Type B pancreatic cell (in vitro differentiated cells): ENCODE results near the gene CSNK2A1. TPM values are rescaled to one million over a fixed set of nuclear protein-coding genes. Genes with fewer than 3 reads are reported as not detected.

ENCODE experiments used
- DNase-seq: peaks from one replicate; pipeline ENCODE4 v3.0.0; 2021; ENCODE audit warnings: mixed read lengths; ENCODE audit not compliant: unreplicated experiment; ENCODE audit errors: extremely low spot score
- H3K27ac Mint-ChIP-seq: 2 replicates; pipeline ENCODE4 v1.8.0; 2021; ENCODE audit warnings: mild to moderate bottlenecking, mixed read lengths
- H3K27me3 Mint-ChIP-seq: 2 replicates; pipeline ENCODE4 v1.8.0; 2021; ENCODE audit warnings: mixed read lengths
- H3K36me3 Mint-ChIP-seq: 2 replicates; pipeline ENCODE4 v1.8.0; 2021; ENCODE audit warnings: mixed read lengths
- H3K4me1 Mint-ChIP-seq: one replicate; pipeline ENCODE4 v1.8.0; 2021; ENCODE audit warnings: mixed read lengths; ENCODE audit not compliant: unreplicated experiment
- H3K4me3 Mint-ChIP-seq: 2 replicates; pipeline ENCODE4 v1.8.0; 2021; ENCODE audit warnings: mild to moderate bottlenecking, mixed read lengths
- H3K9me3 Mint-ChIP-seq: 2 replicates; pipeline ENCODE4 v1.8.0; 2021; ENCODE audit warnings: mixed read lengths
- total RNA-seq: library from RNA; stranded (reverse); gene quantifications from 2 replicates; pipeline ENCODE4 v1.2.1, GENCODE V29; 2021; ENCODE audit warnings: low replicate concordance
- TF ChIP-seq, protein P1 (sequence below): fragments of 200-600 bp; sonication (generic); conservative IDR thresholded peaks from 2 replicates; pipeline ENCODE4 v1.5.0; 2021; ENCODE audit warnings: antibody characterized with exemption, mild to moderate bottlenecking

Gene CSNK2A1
- total RNA-seq, 1 donor from 2014 or later, result 151 TPM

DNA sequence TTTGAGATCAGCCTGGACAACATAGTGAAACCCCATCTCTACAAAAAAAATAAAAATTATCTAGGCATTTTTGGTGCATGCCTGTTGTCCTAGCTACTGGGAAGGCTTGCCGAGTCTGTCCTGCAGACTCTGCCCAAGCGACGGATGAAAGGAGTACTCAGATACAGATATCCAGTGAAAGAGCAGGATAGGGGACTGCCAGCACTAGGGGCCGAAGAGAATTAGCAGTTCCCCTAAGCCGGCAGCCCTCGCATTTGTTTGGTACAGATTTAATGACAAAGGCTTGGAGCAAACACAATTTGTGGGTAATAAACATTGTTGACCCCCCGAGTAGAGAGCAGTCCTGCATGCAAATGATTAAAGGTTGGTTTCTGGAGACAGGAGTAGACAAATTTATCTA, 75.8 kb downstream of the CSNK2A1 start:
- TF ChIP-seq, protein P1, sequence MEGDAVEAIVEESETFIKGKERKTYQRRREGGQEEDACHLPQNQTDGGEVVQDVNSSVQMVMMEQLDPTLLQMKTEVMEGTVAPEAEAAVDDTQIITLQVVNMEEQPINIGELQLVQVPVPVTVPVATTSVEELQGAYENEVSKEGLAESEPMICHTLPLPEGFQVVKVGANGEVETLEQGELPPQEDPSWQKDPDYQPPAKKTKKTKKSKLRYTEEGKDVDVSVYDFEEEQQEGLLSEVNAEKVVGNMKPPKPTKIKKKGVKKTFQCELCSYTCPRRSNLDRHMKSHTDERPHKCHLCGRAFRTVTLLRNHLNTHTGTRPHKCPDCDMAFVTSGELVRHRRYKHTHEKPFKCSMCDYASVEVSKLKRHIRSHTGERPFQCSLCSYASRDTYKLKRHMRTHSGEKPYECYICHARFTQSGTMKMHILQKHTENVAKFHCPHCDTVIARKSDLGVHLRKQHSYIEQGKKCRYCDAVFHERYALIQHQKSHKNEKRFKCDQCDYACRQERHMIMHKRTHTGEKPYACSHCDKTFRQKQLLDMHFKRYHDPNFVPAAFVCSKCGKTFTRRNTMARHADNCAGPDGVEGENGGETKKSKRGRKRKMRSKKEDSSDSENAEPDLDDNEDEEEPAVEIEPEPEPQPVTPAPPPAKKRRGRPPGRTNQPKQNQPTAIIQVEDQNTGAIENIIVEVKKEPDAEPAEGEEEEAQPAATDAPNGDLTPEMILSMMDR, result no peak
- H3K9me3 Mint-ChIP-seq, result peaks cover 33% of the 10 kb centered on the region
- peaks cover 3% of the 10 kb centered on the region for H3K36me3 Mint-ChIP-seq
- no peak overlapping the region for H3K27ac Mint-ChIP-seq
- peaks cover 5% of the 10 kb centered on the region for H3K4me1 Mint-ChIP-seq
- no peak overlapping the region for H3K4me3 Mint-ChIP-seq
- H3K27me3 Mint-ChIP-seq, result peaks cover 6% of the 10 kb centered on the region
- DNase-seq, result no peak

DNA sequence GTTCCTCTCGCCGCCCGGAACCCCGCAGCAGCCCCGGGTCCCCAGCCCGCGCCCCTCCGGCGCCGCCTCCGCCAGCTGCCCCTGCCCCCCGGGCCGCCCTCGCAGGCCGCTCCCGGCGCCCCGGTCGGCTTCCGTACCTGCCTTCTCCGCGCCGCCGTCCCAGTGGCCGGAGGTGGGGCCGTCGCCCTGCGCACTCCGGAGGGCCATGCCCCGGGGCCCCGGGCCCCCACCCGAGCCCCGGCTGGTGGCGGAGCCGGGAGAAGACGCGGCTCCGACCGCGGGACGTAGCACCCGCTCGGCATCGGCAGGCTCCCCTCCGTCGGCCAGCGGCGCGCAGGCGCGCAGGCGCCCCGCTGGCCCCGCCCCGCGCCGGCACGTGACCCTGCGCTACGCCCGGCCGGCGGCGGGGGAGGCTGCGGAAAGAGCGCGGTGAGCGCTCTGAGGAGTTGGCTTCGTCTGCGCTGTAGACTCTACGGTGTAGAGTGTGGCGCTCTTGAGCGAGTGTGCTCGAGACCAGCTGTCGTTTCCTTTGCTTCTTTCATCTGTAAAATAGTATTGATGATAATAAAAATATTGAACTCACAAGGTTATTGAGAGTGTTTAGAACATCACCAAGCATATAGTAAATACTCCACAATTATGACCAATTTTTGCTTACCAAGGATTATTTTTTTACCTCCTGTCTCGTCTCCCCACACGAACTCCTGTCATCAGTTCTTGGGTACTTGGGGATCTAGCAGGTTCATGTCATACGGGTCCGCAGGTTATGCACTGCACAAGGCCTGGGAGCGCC, 81.2 kb downstream of the CSNK2A1 start, which contains the start of gene TBC1D20:
Gene TBC1D20, minus strand, starts transcription at position 335 of the 793 bp plus-strand sequence. Its CDS starts 128 bp downstream, at position 207.
- Mint-ChIP-seq H3K4me3 (peak within 1 kb of the TSS; percentile 98), H3K36me3 (no peaks in the 10 kb centered on the region), H3K4me1 (peaks cover 31% of the 10 kb centered on the region), H3K27me3 (peaks cover 6% of the 10 kb centered on the region), H3K9me3 (peaks cover 2% of the 10 kb centered on the region), H3K27ac (peak within 1 kb of the TSS; percentile 93)
- peak; percentile 89 for DNase-seq
- TF ChIP-seq, protein P1, result peak; percentile 13

DNA sequence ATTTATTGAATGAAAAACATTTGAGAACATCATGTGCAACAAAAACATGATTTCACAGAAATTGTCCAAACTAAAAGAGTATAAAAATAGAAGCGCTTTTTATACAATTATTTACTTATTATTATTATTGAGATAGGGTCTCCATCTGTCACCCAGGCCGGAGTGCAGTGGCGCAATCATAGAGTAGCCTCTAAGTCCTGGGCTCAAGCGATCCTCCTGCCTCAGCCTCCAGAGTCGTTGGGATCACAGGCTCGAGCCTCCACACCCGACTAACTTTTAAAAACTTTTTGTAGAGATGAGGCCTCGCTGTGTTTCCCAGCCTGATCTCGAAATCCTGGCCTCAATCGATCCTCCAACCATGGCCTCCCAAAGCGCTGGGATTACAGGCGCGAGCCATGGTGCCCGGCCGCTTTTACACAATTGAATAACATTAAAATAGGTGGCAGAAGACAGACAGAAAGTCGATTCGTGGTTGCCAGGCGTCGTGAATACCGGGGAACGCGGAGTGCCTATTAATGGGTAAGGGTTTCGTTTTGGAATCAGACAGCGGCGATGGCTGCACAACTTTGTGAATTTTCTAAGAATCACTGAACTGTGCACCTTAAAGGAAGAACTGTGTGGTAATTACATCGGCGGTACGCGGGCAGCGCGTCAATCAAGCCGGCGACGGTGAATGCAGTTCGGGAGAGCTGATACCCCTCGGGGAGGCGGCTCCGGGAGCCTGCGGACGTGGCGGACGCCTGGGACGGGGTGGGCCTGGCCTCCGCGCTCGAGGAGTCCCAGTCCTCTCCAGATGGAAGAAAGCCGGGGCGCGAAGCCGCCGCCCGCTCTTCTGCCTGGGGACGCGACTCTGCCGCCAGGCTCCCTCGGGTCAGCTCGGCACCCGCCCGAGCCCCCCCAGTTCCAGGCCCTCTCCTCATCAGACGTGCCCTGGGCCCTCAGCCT, 82.1 kb downstream of the CSNK2A1 start:
- Mint-ChIP-seq H3K36me3 (no peaks in the 10 kb centered on the region), H3K9me3 (no peaks in the 10 kb centered on the region), H3K27me3 (peaks cover 6% of the 10 kb centered on the region), H3K27ac (peak overlapping the region; percentile 93), H3K4me3 (peak overlapping the region; percentile 98), H3K4me1 (peaks cover 33% of the 10 kb centered on the region)
- TF ChIP-seq, protein P1, result no peak
- peak; percentile 76 for DNase-seq

DNA sequence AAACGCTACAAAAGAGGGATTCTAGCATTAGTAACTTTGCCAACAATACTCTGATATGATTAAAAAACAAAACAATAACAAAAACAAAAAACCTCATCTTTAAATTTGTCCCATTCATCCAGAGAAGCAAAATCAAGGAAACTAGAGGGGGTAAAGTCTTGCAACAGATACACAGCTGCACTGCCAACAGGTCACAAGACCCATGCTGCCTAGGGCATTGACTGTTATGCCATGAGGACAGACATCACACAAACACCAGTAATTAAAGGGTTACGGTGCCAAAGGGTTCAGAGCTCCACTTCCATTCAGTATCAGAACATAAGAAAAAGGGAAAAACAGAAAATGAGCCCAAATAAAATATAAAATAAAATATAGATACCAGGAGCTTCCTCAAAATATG, 82.9 kb downstream of the CSNK2A1 start:
- H3K27ac Mint-ChIP-seq, result peak overlapping the region; percentile 35
- peaks cover 6% of the 10 kb centered on the region for H3K27me3 Mint-ChIP-seq
- no peaks in the 10 kb centered on the region for H3K9me3 Mint-ChIP-seq
- H3K4me3 Mint-ChIP-seq, result peak overlapping the region; percentile 70
- no peaks in the 10 kb centered on the region for H3K36me3 Mint-ChIP-seq
- TF ChIP-seq, protein P1, result no peak
- DNase-seq, result no peak
- H3K4me1 Mint-ChIP-seq, result peaks cover 33% of the 10 kb centered on the region

DNA sequence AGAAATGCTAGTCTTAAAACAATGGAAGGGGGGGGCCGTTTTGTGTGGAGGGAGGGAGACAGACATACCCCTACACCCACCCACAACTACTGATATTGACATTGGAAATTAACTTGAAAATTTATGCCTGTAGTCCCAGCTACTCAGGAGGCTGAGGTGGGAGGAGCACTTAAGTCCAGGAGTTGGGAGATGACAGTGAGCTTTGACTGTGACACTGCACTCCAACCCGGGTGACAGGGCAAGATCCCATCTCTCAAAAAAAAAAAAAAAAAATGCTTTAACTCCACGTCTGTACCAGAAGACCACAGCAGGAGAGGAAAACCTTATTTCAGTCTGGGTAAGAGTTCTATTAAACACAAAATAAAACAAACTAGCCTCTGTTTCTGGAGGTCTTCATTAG, 83.4 kb downstream of the CSNK2A1 start:
- H3K27ac Mint-ChIP-seq, result peak overlapping the region; percentile 35
- peak overlapping the region; percentile 70 for H3K4me3 Mint-ChIP-seq

More for the DNA sequence above, 83.4 kb downstream of the CSNK2A1 start:
- Mint-ChIP-seq H3K27me3 (peaks cover 6% of the 10 kb centered on the region), H3K4me1 (peaks cover 33% of the 10 kb centered on the region), H3K9me3 (no peaks in the 10 kb centered on the region), H3K36me3 (no peaks in the 10 kb centered on the region)
- no peak for DNase-seq
- TF ChIP-seq, protein P1, result no peak
